ENCODE data around the gene PER1.

PER1 gene

DNA sequence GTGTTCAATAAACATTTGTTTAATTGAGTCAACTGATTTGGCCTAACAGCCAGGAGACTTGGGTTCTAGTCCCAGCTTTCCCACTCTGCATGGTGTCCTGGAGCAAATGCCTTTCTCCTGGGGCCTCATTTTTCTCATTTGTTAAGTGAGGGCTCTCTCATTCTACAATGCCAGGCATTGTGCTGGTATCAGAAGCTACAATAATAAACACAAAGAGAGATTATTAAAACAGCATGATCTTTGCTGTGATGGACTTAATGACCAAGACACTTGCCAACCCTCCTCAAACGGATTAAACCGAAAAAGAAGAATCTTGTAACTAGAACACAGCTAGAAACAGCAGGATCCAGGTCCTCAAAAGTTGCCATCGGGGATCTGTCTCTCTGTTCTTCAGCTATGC is 15.3 kb upstream of the PER1 start:
- H3K79me1 ChIP-seq (replicated peaks; ENCODE audit: low read length, poor library complexity, severe bottlenecking), result peaks cover 2% of the 10 kb centered on the region
- peaks cover 19% of the 10 kb centered on the region for H3K4me1 ChIP-seq (ENCODE audit: control insufficient read depth, insufficient read depth, low read depth, low read length)
- H4K91ac ChIP-seq (ENCODE audit: low read length), result no peak overlapping the region
- no peak overlapping the region for H3K9ac ChIP-seq (ENCODE audit: low read length)
- H2BK5ac ChIP-seq (ENCODE audit: low read depth, low read length, poor library complexity, severe bottlenecking), result no peak overlapping the region
- no peak overlapping the region for H3K18ac ChIP-seq (ENCODE audit: low read depth in 1 of 2, low read length in 2 of 2)
- no peak overlapping the region for H2BK15ac ChIP-seq (ENCODE audit: low read depth, poor library complexity, severe bottlenecking)
- 93% methylated on average over 3 of the region's 3 CpGs for WGBS
- H3K23ac ChIP-seq (ENCODE audit: low read length in 2 of 2), result no peak overlapping the region
- H3K27me3 ChIP-seq (ENCODE audit: control insufficient read depth in 1 of 2, insufficient read depth in 1 of 2, low read length in 2 of 2), result no peaks in the 10 kb centered on the region
- no peak overlapping the region for H3K4me2 ChIP-seq (ENCODE audit: low read length, poor library complexity, severe bottlenecking)
- no peak overlapping the region for H2AFZ ChIP-seq (ENCODE audit: low read depth, low read length)
- no peak overlapping the region for H4K8ac ChIP-seq (ENCODE audit: low read length)
- H3K4ac ChIP-seq (ENCODE audit: low read depth in 1 of 2, low read length in 2 of 2), result no peak overlapping the region
- H3K27ac ChIP-seq (ENCODE audit: low read length, poor library complexity, severe bottlenecking), result no peak overlapping the region
- H3K36me3 ChIP-seq (ENCODE audit: control insufficient read depth in 1 of 2, insufficient read depth in 2 of 2, low read depth in 1 of 2, low read length in 2 of 2), result no peaks in the 10 kb centered on the region
- no peak overlapping the region for H2BK12ac ChIP-seq (ENCODE audit: low read length in 2 of 2)
- no peak overlapping the region for H3K4me3 ChIP-seq (ENCODE audit: insufficient read depth in 1 of 2, low read depth in 1 of 2, low read length in 2 of 2)
- no peak overlapping the region for H3K14ac ChIP-seq (ENCODE audit: low read length in 2 of 2)
- DNase-seq, result no peak
- no peak overlapping the region for H2AK5ac ChIP-seq (ENCODE audit: low read length, severe bottlenecking)
- no peak overlapping the region for H2BK120ac ChIP-seq (ENCODE audit: low read depth, low read length)
- H3K9me3 ChIP-seq (ENCODE audit: control insufficient read depth, low read length), result no peaks in the 10 kb centered on the region

DNA sequence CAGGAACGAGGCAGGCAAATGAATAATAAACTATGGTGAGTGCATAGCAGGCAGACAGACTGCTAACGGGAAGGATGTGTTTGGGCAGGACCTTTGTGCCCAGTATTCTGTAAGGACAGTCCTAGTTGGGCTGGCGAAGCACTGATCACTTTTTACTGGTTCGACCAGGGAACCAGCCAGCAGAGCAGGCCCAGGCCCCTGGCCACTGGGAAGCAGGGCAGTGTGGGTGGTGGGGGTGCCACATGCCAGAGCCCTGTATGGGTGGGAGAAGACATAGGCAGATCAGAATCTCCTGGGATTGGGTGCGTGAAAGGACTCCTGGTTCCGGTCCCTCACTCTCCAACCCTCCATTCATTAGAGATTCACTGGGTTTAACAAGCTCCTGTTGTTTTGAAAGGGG is 14.5 kb upstream of the PER1 start:
- no peaks in the 10 kb centered on the region for H3K27me3 ChIP-seq (ENCODE audit: control insufficient read depth in 1 of 2, insufficient read depth in 1 of 2, low read length in 2 of 2)
- H3K14ac ChIP-seq (ENCODE audit: low read length in 2 of 2), result no peak overlapping the region
- no peak overlapping the region for H2BK15ac ChIP-seq (ENCODE audit: low read depth, poor library complexity, severe bottlenecking)
- no peak overlapping the region for H3K4ac ChIP-seq (ENCODE audit: low read depth in 1 of 2, low read length in 2 of 2)
- H3K18ac ChIP-seq (ENCODE audit: low read depth in 1 of 2, low read length in 2 of 2), result no peak overlapping the region
- no peak for DNase-seq
- peaks cover 2% of the 10 kb centered on the region for H3K79me1 ChIP-seq (replicated peaks; ENCODE audit: low read length, poor library complexity, severe bottlenecking)
- no peak overlapping the region for H4K8ac ChIP-seq (ENCODE audit: low read length)
- no peak overlapping the region for H3K23ac ChIP-seq (ENCODE audit: low read length in 2 of 2)
- no peak overlapping the region for H3K4me3 ChIP-seq (ENCODE audit: insufficient read depth in 1 of 2, low read depth in 1 of 2, low read length in 2 of 2)
- 95% methylated on average over 4 of the region's 6 CpGs for WGBS
- H2BK5ac ChIP-seq (ENCODE audit: low read depth, low read length, poor library complexity, severe bottlenecking), result no peak overlapping the region
- H2AK5ac ChIP-seq (ENCODE audit: low read length, severe bottlenecking), result no peak overlapping the region
- no peak overlapping the region for H4K91ac ChIP-seq (ENCODE audit: low read length)
- H3K27ac ChIP-seq (ENCODE audit: low read length, poor library complexity, severe bottlenecking), result no peak overlapping the region
- peak overlapping the region; percentile 15 for H2BK120ac ChIP-seq (ENCODE audit: low read depth, low read length)
- H3K36me3 ChIP-seq (ENCODE audit: control insufficient read depth in 1 of 2, insufficient read depth in 2 of 2, low read depth in 1 of 2, low read length in 2 of 2), result no peaks in the 10 kb centered on the region
- H3K4me1 ChIP-seq (ENCODE audit: control insufficient read depth, insufficient read depth, low read depth, low read length), result peaks cover 21% of the 10 kb centered on the region
- no peak overlapping the region for H3K4me2 ChIP-seq (ENCODE audit: low read length, poor library complexity, severe bottlenecking)
- no peaks in the 10 kb centered on the region for H3K9me3 ChIP-seq (ENCODE audit: control insufficient read depth, low read length)
- no peak overlapping the region for H2BK12ac ChIP-seq (ENCODE audit: low read length in 2 of 2)
- no peak overlapping the region for H3K9ac ChIP-seq (ENCODE audit: low read length)
- no peak overlapping the region for H2AFZ ChIP-seq (ENCODE audit: low read depth, low read length)

DNA sequence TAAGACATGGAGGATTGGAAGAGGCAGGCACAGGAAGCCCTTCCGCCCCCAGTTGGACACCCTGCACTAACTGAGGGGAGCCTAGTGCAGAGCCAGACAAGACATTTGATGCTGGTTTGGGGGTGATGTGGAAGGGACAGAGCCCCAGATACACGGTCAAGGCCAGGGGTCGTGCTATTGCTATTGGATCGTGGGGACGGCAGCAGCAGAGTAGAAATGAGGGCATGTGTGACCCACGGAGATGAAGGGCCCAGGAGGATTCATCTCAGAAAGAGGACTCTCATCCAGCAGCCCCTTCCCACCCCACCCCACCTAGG is 12.6 kb upstream of the PER1 start:
- Histone ChIP-seq H4K8ac (ENCODE audit: low read length) (peak overlapping the region; percentile 29), H2AK5ac (ENCODE audit: low read length, severe bottlenecking) (no peak overlapping the region), H3K18ac (ENCODE audit: low read depth in 1 of 2, low read length in 2 of 2) (peak overlapping the region in 1 of 2 experiments; percentile 72), H3K4me1 (ENCODE audit: control insufficient read depth, insufficient read depth, low read depth, low read length) (peaks cover 31% of the 10 kb centered on the region), H4K91ac (ENCODE audit: low read length) (no peak overlapping the region), H2BK5ac (ENCODE audit: low read depth, low read length, poor library complexity, severe bottlenecking) (no peak overlapping the region), H2AFZ (ENCODE audit: low read depth, low read length) (no peak overlapping the region), H3K79me1 (replicated peaks; ENCODE audit: low read length, poor library complexity, severe bottlenecking) (peaks cover 7% of the 10 kb centered on the region), H3K4me2 (ENCODE audit: low read length, poor library complexity, severe bottlenecking) (no peak overlapping the region), H3K9me3 (ENCODE audit: control insufficient read depth, low read length) (no peaks in the 10 kb centered on the region), H3K4ac (ENCODE audit: low read depth in 1 of 2, low read length in 2 of 2) (no peak overlapping the region), H3K27me3 (ENCODE audit: control insufficient read depth in 1 of 2, insufficient read depth in 1 of 2, low read length in 2 of 2) (no peaks in the 10 kb centered on the region), H3K27ac (ENCODE audit: low read length, poor library complexity, severe bottlenecking) (peak overlapping the region; percentile 52), H3K23ac (ENCODE audit: low read length in 2 of 2) (no peak overlapping the region), H3K4me3 (ENCODE audit: insufficient read depth in 1 of 2, low read depth in 1 of 2, low read length in 2 of 2) (no peak overlapping the region), H3K9ac (ENCODE audit: low read length) (no peak overlapping the region), H3K36me3 (ENCODE audit: control insufficient read depth in 1 of 2, insufficient read depth in 2 of 2, low read depth in 1 of 2, low read length in 2 of 2) (peaks cover 11 to 16% of the 10 kb centered on the region in 2 experiments), H2BK12ac (ENCODE audit: low read length in 2 of 2) (peak overlapping the region; percentile 59), H2BK120ac (ENCODE audit: low read depth, low read length) (peak overlapping the region; percentile 39), H3K14ac (ENCODE audit: low read length in 2 of 2) (no peak overlapping the region), H2BK15ac (ENCODE audit: low read depth, poor library complexity, severe bottlenecking) (no peak overlapping the region)
- 88% methylated on average over 5 of the region's 6 CpGs for WGBS
- no peak for DNase-seq

DNA sequence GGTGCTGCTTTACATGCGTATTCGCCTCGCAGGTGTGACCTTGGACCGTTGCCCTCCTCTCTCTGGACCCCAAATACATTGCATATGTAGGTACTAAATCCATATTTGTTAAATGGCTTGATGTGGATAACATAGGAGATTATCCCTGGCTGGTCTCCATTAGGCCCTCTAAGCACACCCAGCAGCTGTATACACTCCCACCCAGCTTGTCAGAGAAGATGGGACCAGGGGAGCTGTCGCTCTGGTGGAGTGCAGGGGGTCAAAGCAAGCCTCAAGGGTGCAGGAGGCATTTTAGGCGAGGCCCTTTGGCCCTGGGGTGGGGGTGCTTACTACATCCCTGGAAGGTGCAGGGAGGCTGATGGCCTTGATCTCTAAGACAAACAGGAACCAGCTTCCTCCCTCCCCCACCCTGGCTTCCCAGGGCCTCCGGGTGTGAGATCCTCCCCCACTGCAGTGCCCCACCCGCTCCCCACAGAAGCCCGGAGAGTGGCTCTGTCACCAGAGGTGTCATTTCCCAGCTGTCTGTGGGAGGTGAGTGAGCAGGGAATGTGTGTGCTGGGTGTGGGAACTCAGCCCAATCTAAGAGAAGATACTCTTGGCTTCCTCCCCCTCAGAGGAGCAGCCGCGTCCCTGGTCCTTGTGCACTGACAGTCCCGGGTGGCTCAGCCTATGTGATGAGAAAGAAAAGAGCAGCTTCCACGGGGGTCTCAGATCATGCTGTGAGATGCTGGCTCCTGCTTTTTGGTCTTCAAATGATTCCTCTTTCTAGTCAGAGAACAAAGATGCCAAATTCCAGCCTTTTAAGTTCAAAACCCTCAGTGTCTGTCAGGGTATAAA is 12.0 kb upstream of the PER1 start:
- Histone ChIP-seq H3K23ac (ENCODE audit: low read length in 2 of 2) (no peak overlapping the region), H2BK5ac (ENCODE audit: low read depth, low read length, poor library complexity, severe bottlenecking) (no peak overlapping the region), H3K14ac (ENCODE audit: low read length in 2 of 2) (peak overlapping the region in 1 of 2 experiments; percentile 92), H3K4me2 (ENCODE audit: low read length, poor library complexity, severe bottlenecking) (peak overlapping the region; percentile 45), H3K9me3 (ENCODE audit: control insufficient read depth, low read length) (no peaks in the 10 kb centered on the region), H3K27ac (ENCODE audit: low read length, poor library complexity, severe bottlenecking) (peak overlapping the region; percentile 52), H4K8ac (ENCODE audit: low read length) (peak overlapping the region; percentile 41), H2AFZ (ENCODE audit: low read depth, low read length) (peak overlapping the region; percentile 77), H3K4ac (ENCODE audit: low read depth in 1 of 2, low read length in 2 of 2) (peak overlapping the region; percentile 38 to 57), H3K9ac (ENCODE audit: low read length) (peak overlapping the region; percentile 87), H3K27me3 (ENCODE audit: control insufficient read depth in 1 of 2, insufficient read depth in 1 of 2, low read length in 2 of 2) (no peaks in the 10 kb centered on the region), H3K18ac (ENCODE audit: low read depth in 1 of 2, low read length in 2 of 2) (peak overlapping the region; percentile 72 to 80), H3K4me3 (ENCODE audit: insufficient read depth in 1 of 2, low read depth in 1 of 2, low read length in 2 of 2) (no peak overlapping the region), H2AK5ac (ENCODE audit: low read length, severe bottlenecking) (peak overlapping the region; percentile 50), H2BK120ac (ENCODE audit: low read depth, low read length) (peak overlapping the region; percentile 39), H3K4me1 (ENCODE audit: control insufficient read depth, insufficient read depth, low read depth, low read length) (peaks cover 31% of the 10 kb centered on the region), H3K79me1 (replicated peaks; ENCODE audit: low read length, poor library complexity, severe bottlenecking) (peaks cover 13% of the 10 kb centered on the region), H2BK12ac (ENCODE audit: low read length in 2 of 2) (peak overlapping the region; percentile 59 to 94), H3K36me3 (ENCODE audit: control insufficient read depth in 1 of 2, insufficient read depth in 2 of 2, low read depth in 1 of 2, low read length in 2 of 2) (peaks cover 17 to 20% of the 10 kb centered on the region in 2 experiments), H2BK15ac (ENCODE audit: low read depth, poor library complexity, severe bottlenecking) (peak overlapping the region; percentile 21), H4K91ac (ENCODE audit: low read length) (peak overlapping the region; percentile 30)
- DNase-seq, result peak; percentile 66
- WGBS, result 34% methylated on average over 7 of the region's 13 CpGs
